HG02610 (cell line): ENCODE data around the gene SMIM35.

Experiments used
- ATAC-seq: cut with Tn5 transposase; IDR thresholded peaks from one replicate; pipeline ENCODE4 v1.9.1; 2021; ENCODE audit warnings: mild to moderate bottlenecking, moderate library complexity; ENCODE audit not compliant: unreplicated experiment

Gene SMIM35

GRCh38 chr11:117970400-117971024 is 116.3 kb downstream of the SMIM35 start:
- ATAC-seq = no peak

DNA sequence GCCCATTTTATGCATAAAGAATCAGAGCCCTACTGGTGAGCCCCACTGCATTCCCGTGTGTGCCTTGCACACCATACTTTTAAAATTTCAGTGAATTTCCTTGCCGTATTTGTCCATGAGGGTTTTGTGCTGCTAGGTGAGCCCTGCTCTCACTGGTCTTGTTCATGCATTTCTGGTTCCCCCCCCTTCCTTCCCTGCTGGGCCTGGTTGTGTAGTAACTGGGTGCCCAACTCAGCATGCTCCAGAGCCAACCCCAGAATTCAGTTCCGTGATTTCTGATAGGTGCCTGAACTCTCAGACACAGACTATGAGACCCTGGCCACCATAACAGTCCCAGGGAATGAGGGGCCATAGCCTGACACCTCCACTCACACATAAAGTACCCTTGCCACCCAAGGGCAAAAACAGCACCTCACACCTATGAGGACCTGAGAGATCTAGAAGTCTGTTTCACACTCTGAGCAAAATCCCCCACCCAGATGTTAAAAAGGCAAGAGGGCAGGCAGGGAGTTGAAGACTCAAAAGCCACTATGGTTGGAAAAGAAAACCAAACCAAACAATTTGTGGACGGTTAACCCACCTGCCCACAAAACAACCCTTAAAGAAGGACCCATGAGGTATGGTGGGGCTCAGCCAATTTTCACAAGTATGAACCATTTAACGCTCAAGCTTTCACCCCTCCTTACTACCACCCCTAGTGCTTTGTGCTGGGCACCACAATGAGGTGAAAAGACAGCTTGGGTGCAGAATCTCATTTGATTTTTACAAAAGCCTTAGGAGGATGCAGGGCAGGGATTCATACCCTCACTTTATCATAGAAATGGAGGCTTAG is 117.4 kb downstream of the SMIM35 start:
- ATAC-seq = no peak

DNA sequence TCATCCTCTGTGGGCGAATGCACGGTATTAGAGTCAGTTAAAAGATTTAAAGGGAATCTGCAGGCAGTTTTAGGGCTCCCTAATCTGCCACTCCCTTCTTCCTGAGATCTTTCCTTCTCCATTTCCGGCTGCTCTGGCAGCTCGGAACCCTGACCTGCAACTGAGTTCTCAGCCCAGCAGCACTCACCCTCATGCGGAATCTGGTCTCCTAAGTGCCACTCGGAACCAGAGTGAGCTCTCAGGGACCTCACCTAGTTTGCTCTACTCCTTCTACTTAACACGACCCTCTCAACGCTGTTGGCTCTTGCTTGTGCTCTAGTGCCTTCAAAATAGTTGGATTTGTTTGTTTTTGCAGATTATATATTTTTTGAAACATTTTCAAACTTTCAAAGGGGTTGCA is 119.9 kb downstream of the SMIM35 start:
- no peak for ATAC-seq

- no peak for ATAC-seq
Measured at GRCh38 chr11:117962826-117963225, 123.9 kb downstream of the SMIM35 start.

DNA sequence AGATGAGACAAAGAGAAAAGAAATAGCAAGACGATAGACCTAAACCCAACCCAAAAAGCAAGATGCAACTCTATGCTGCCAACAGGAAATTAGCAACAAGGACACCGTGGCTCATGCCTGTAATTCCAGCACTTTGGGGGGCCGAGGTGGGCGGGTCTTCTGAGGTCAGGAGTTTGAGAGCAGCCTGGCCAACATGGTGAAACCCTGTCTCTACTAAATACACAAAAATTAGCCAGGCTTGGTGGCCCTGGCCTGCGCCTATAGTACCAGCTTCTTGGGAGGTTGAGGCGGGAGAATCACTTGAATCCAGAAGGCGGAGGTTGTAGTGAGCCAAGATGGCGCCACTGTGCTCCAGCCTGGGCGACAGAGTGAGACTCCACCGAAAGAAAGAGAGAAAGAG is 124.9 kb downstream of the SMIM35 start:
- no peak for ATAC-seq

GRCh38 chr11:117960406-117960805 is 126.4 kb downstream of the SMIM35 start:
- ATAC-seq = no peak

DNA sequence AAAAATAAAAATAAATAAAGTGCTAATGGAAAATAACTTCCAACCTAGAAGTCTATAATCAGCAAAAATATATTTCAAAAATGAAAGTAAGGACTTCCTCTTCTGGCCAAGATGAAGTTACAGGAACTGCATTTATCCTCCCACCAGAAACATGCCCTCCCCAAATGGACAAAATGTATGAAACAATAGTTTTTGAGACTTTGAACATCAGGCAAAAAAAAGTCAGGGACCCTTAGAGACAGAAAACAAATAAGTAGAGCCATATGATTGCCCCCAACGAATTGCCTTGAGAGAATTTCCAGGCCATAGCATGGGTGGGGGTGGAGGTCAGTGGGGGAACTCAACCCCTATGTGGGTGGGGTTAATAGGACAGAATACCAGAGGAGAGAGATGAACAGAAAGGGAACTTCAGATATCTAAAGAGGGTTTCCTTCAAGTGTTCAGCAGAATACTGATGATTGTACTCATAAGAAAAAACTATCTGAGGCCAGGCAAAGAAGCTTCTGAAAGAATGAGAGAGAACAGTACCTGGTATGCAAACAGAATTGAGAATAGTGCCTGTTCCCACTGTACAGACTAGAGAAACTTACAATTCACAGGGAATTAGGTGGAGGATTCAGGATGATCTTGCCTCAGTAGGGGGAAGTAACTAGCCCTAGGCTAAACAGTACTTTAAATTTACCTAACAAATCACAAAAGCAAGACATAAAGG is 127.2 kb downstream of the SMIM35 start:
- ATAC-seq = no peak

DNA sequence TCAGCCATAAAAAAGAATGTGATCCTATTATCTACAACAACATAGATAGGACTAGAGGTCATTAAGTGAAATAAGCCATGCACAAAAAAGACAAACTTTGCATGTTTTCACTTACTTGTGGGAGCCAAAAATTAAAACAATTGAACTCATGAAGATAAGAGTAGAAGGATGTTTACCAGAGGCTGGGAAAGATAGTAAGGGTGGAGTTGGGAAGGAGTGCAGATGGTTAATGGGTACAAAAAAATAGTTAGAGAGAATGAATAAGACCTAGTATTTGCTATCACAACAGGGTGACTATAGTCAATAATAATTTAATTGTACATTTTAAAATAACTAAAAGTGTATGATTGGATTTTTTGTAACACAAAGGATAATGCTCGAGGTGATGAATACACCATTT is 127.8 kb downstream of the SMIM35 start:
- no peak for ATAC-seq
